ENCODE results near the gene ENPP6.

ENPP6 gene

GRCh38 chr4:184248216-184248615 lies 30.5 kb upstream of the ENPP6 start:
- no peaks in the 10 kb centered on the region for H3K36me3 ChIP-seq
- no peaks in the 10 kb centered on the region for H3K4me1 ChIP-seq
- no peak for DNase-seq
- no peak overlapping the region for H3K4me3 ChIP-seq
- H3K27ac ChIP-seq = no peak overlapping the region
- H3K9me3 ChIP-seq = no peaks in the 10 kb centered on the region
- intact Hi-C loops (cut with DNase I; ENCODE audit: low total_unique reads) = no loop called here
- peaks cover 0 to 7% of the 10 kb centered on the region in 2 donors for H3K27me3 ChIP-seq
- no peak for TF ChIP-seq CTCF (IDR thresholded peaks at IDR 0.05)

- H3K9me3 ChIP-seq = no peaks in the 10 kb centered on the region
- no peaks in the 10 kb centered on the region for H3K4me1 ChIP-seq
- H3K36me3 ChIP-seq = no peaks in the 10 kb centered on the region
- DNase-seq = no peak
- H3K27me3 ChIP-seq = peaks cover 0 to 7% of the 10 kb centered on the region in 2 donors
- H3K4me3 ChIP-seq = no peak overlapping the region
- no peak overlapping the region for H3K27ac ChIP-seq
- TF ChIP-seq CTCF (IDR thresholded peaks at IDR 0.05) = no peak
- intact Hi-C loops (cut with DNase I; ENCODE audit: low total_unique reads) = no loop called here
Measured at GRCh38 chr4:184247421-184247820, 29.7 kb upstream of the ENPP6 start.

GRCh38 chr4:184246426-184246825 lies 28.8 kb upstream of the ENPP6 start:
- intact Hi-C loops (cut with DNase I; ENCODE audit: low total_unique reads) = no loop called here
- no peak overlapping the region for H3K27ac ChIP-seq

GRCh38 chr4:184238072-184238745 lies 20.5 kb upstream of the ENPP6 start:
- no peaks in the 10 kb centered on the region for H3K4me1 ChIP-seq
- DNase-seq = no peak
- H3K27me3 ChIP-seq = peaks cover 0 to 10% of the 10 kb centered on the region in 2 donors
- intact Hi-C loops (cut with DNase I; ENCODE audit: low total_unique reads) = no loop called here
- H3K4me3 ChIP-seq = no peak overlapping the region
- no peaks in the 10 kb centered on the region for H3K36me3 ChIP-seq
- H3K27ac ChIP-seq = no peak overlapping the region
- TF ChIP-seq CTCF (IDR thresholded peaks at IDR 0.05) = no peak
- no peaks in the 10 kb centered on the region for H3K9me3 ChIP-seq

More at GRCh38 chr4:184246426-184246825, 28.8 kb upstream of the ENPP6 start:
- Histone ChIP-seq H3K4me3 (no peak overlapping the region), H3K9me3 (no peaks in the 10 kb centered on the region), H3K27me3 (peaks cover 0 to 7% of the 10 kb centered on the region in 2 donors), H3K4me1 (no peaks in the 10 kb centered on the region), H3K36me3 (no peaks in the 10 kb centered on the region)
- DNase-seq = no peak
- TF ChIP-seq CTCF (IDR thresholded peaks at IDR 0.05) = no peak

GRCh38 chr4:184237612-184238011 lies 19.9 kb upstream of the ENPP6 start:
- TF ChIP-seq CTCF (IDR thresholded peaks at IDR 0.05) = no peak
- Histone ChIP-seq H3K36me3 (no peaks in the 10 kb centered on the region), H3K27ac (no peak overlapping the region), H3K9me3 (no peaks in the 10 kb centered on the region), H3K27me3 (peaks cover 0 to 10% of the 10 kb centered on the region in 2 donors), H3K4me3 (no peak overlapping the region), H3K4me1 (no peaks in the 10 kb centered on the region)
- DNase-seq = no peak
- intact Hi-C loops (cut with DNase I; ENCODE audit: low total_unique reads) = no loop called here

Measured in tibial artery (tissue), 4 donors.